GM21447 (cell line): ENCODE results near the gene FOXO3.

Experiments
- ATAC-seq: cut with Tn5 transposase; IDR thresholded peaks from one replicate; pipeline ENCODE4 v1.9.1; 2021; ENCODE audit not compliant: unreplicated experiment

The FOXO3 gene

DNA sequence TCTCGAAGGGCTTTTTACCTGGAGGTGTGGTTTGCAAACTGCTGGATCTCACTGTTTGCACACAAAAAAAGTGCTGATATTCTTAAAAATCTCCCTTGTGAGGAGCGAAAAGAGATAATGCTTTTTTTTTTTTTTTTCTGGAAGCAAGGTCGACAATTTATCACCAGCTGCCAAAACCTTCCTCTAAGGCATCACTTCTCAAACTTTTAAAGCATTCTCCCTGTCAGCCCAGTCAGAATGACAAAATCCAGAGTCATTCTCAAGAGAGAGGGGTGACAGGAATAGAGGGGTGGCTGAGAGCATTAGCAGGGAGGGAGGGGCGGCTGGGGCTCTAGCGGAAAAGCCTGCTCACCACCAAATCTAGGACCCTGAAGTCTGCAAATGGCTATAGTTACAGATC, 150.4 kb downstream of the FOXO3 start:
- ATAC-seq = no peak

DNA sequence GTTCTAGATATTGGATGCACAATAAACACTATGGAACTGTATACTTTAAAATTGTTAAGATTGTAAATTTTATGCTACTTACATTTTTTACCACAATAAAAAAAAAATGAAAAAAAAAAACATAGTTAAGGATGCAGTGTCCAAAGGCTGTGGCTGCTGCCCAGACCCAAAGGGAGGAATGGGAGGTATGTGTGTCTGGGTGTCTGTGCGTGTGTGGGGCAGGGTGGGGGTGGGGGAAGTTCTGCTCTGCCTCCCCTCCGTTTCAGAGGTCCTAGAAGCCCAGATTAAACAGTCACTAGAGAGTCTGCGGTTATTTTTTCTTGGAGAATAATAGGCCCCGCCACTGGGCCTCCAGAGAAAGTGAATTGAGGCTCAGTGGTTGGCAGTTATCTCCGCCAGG, 151.1 kb downstream of the FOXO3 start:
- ATAC-seq = no peak

DNA sequence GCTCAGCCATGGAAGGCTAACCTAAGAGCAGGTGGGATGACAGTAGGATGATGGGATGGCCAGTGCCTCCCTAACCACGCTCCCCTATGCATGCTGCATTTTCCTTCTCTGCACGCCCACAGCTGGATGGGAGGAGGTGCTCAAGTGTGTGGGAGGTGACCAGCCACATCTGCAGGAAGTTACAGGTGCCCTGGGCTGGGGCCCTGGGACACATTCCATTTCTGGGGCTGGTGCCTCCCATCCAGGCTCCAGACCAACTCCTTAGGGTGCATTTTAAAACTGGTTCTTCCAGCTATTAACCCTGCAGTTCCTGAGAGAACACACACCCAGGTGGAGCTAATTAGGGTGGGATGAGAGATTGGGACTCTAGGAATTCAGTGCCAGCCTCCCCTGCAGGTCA, 152.2 kb downstream of the FOXO3 start:
- no peak for ATAC-seq

DNA sequence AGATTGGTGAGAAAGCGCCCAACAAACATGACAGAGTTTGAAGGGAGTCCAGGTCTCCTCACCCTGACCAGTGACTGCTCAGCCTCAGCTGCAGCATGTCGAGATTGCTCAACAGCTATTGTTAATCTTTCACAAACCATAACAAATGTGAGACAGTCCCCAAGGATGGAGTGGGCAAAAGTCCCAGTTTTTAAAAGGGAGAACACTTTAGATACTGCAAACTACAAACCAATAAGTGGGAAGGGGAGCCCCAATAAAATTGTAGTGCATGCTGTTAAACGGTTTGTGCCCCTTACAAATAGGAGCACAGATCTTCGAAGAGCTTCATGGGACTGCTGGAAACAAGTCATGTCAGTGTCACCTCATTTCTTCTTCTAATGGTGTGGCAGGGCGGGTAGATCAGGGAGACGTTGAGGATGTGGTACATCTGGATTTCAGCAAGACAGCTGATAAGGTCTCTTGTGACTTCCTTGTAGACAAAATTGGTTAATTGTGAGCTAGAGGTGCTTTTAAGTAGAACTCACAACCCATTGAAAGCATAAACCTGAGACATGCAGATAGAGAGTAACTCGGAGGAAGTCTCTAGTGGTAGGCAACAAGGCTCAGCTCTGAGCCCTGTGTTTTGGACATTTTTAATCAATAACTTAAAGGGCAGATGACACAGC, 153.5 kb downstream of the FOXO3 start:
- ATAC-seq = no peak

DNA sequence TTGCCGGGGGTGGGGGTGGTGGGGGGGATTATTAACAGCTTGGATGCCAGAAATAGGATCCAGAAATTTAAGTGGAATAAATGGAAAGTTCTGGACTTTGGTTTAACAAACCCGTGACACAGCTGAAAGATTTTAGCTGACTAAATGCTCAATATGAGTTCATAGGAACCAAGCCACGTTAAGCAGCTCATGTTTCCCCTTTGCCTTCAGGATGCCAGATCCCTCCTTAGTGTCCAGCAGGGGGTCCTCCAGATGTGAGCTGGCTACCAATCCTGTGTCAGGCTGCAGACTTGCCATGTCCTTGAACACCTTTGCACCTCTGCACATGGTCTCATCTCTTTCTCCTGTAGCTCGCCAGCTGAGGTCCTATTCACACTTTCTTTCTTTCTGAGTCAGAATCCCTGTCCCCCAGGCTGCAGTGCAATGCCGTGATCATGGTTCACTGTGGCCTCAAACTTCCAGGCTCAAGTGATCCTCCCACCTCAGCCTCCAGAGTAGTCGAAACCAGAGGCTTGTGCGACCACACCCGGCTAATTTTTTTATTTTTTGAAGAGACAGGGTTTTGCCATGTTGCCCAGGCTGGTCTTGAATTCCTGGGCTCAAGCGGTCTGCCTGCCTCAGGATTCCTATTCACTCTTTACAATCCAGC, 154.2 kb downstream of the FOXO3 start:
- no peak for ATAC-seq

DNA sequence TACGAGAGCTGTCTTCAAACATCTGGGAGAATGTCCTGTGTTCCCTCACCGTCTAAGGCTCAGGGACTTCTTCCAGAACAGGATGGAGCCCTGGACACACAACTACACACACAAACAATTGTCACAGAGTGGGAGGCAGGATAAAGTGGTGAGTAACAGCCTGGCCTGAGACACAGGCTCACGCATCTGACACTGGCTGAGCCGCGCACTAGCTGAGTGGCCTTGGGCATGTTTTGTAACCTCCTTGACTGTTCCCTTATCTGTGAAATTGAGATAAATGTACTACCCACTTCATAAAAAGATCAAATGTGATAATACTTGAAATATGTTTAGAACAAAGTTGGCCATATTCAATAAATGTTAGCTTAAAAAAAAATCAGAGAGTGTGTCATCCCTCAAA, 155.1 kb downstream of the FOXO3 start:
- ATAC-seq = no peak

DNA sequence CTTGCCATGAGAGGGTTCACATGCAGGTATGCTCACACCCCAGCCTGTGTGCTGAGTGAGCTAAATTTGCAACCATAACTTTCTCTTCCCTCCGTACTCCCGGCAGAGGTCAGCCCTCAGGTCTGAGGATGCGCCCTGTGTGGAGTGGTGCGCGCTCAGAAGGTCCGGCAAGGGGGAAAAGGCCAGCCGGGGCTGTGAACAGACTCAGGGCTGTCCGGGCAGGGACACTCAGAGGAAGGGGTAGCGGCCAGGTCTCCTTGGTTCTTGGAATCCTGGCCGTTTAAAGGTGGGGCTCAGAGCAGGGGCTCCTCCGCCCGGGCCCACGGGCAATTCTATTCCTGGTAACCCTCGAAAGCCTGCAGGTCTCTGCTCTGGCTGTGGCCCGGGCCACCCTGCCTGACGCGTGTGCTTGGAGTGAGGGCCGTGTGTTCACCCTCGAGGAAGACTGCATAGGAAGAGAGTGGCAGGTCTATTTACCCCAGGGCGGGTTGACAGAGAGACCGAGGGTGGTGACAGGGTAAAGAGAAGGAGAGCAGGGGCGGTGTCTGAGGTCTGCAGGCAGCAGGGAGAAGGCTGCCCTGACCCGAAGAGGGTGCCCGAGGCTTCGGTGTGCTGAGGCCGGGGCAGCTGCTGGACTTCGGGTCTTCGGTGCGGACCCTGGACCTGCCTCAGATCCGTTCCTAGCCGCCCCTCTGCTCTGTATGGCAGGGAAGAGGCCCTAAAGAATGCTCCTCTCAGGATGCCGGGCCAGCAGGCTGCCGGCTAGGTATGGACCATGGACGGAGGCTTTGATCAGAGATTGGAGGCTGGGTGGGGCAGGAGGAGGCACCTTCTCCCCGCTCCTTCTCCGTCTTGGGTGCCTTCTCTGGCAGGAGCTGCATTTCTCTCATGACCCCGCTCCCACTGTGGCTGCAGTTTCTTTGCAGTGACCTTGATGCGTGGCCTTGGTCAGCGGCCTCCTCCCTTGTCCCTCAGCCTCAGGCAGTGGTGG, 156.4 kb downstream of the FOXO3 start:
- no peak for ATAC-seq

DNA sequence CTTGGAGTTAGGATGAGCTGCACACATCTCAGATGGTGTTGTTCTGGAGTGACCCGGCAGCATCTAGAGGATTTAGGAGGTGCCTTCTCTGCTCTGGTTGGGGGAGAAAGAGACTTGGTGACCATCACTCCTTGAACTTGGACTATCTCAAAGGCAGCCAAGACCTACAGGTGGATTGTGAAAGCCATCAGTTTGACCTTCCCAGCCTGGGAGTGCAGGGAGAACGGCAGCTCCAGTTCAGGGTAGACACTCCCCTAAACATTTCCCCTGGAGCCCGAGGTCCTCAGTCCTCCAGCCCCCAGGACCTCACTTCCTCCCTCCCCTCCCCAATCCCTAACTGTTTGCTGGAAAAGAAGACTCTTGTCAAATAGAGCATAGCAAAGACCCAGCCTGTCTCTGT, 158.8 kb downstream of the FOXO3 start:
- no peak for ATAC-seq

DNA sequence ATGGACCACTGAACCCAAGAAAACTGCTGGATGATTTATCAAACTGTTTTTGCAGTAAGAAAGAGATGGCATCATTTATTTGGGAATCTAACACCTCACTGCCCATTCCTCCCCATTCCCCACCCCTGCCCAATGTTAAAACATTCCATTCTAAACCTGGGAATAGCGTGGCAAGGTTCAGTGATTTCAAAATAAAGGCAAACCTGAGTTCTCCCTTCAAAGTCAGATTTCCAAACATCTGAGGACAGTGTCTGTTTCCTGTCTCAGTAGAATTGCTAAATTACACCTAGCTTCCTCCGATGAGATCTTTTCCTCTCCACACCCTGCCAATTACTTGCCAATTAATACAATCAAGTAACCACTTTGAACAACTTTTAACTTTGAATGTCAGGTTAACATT, 160.1 kb downstream of the FOXO3 start:
- ATAC-seq = no peak

DNA sequence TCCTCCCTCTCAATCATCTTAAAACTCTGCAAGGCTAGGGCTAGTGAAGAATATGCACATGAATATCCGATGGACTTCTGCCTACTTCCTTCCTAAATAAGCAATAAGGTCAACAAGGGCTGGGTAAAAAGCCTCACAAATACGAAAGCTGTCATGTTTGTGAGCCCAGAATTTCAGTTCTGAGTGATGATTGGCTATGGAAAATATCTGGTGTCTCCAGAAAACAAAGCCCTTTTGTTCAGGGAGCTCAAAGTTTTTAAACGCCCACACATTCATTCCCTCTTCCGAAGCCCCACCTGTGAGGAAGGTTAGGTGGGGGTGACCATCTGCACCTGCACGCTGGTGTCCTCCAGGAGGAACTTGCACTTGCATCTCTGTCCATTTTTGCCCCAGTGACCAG, 160.6 kb downstream of the FOXO3 start:
- ATAC-seq = no peak

DNA sequence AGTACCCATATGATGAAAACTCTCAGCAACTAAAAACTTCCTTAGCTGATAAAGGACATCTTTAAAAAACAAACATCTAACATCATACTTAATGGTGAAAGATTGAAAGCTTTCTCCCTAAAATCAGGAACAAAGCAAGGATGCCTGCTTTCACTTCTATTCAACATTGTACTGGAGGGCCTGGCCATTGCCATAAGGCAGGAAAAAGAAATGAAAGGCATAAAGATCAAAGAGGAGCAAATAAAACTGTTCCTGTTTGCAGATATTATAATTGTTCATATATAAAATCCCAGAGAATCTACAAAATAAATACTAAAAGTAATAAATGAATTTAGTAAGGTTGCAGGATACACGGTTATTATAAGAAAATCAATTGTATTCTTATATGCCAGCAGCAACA, 162.9 kb downstream of the FOXO3 start:
- ATAC-seq = no peak

DNA sequence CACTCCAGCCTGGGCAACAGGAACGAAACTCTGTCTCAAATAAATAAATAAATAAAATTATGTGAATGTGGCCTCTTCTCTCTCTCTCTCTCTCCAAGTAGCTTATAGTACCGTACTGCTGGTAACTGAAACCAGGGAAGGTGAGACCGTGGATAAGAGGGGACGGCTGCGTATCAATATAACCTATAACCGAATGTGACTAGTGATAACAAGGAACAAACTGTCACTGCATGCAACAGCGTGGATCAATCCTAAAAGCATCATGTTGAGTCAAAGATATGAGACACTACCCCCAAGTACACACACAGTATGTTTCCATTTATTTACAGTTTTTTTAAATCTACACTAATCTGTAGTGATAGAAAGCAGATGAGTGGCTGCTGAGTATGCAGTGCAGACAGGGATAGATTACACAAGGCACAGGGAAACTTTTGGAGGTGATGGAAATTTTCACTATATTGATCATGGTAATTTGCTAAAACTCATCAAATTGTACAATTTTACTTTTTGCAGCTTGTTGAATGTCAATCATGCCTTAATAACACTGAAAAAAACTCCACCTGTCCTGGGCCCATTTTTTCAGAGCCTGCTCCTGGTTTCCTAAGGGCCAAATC, 166.1 kb downstream of the FOXO3 start:
- ATAC-seq = no peak

DNA sequence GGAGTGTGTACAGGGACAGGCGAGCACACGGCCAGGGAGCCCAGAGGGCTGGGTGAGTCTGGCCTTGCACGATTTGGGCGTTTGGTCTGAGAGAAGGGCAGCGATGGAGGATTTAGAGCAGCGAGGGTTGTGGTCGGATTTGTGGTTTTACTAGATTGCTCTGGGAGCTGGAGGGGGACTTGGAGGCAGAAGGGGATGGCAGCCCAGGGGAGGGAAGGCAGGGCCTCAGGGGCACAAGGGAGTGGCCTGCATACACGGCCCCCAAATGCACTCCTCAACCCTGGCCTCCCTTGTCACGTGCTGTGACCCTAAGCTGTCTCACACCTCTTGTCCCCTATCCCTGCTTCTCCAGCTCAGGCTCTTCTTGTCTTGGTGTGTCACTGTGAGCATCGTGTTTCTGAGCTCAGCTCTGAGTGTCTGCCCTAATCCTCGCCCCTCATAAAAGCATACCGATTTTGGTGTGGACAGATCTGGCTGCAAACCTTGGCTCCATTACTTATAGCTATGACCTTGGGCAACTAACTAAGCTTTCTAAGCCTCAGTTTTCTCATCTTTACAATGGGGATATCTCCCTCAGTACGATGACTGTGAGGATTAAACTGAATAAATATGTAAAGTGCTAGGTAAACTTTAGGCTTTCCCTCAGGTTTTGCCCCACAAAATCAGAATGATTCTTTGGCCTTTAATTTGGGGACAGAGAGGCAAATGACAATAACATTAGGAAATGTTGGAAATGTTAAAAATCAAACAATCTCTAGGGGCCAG, 167.4 kb downstream of the FOXO3 start:
- ATAC-seq = no peak

DNA sequence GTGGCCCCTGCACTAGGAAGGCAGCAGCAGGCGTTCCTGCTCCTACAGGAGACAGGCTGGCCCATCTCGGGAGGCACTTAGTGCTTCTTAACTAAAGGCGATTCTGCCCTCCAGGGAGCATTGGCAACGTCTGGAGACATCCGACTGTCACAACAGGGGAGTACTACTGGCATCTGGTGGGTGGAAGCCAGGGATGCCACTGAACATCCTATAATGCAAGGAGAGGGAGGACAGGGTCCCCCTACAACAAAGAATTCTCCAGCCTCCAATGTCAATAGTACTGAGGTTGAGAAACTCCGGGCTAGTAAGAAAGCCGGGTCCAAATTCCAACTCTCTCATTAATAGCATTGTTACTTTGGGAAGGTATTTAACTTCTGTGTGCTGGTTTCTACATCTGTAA, 168.1 kb downstream of the FOXO3 start:
- no peak for ATAC-seq

DNA sequence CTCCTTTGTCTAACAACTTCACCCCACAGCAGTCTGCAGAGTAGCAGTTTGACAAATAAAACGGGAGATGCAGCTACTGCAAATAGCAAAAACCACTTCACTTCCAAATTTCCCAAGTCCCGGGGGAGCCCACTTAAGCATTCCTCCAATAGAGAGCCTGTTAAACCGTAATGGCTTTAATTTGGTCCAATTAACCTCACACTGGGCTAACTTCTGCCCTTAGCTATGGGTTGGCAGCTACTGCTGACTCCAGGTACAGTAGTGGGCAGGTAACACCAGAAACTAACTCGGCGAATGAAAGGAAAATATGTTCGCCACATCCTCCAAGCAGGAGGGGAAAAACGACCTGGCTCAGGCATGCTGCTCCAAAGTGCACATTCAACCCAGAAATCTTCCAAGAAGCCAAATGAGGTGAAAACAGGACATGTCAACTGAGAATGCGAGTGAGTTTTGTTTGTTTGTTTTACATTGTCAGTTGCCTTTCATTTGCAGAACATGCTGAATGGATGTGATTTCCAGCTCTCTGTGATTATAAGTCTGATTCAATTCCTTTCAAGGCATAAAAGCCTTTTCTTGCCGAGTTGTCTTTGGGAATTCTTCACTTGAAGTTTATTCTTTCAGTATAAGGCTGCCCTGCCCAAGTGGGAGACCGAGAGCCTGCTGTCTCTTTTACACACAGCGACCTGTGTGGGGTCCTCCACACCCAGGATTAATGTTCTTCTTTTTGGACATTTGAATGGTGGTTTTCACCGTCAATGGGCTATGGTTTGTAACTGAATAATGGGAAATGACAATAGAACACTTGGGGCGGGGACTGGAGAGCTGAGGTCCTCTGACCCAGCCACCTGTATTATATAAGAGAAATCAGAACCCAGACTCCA, 170.2 kb downstream of the FOXO3 start:
- no peak for ATAC-seq

DNA sequence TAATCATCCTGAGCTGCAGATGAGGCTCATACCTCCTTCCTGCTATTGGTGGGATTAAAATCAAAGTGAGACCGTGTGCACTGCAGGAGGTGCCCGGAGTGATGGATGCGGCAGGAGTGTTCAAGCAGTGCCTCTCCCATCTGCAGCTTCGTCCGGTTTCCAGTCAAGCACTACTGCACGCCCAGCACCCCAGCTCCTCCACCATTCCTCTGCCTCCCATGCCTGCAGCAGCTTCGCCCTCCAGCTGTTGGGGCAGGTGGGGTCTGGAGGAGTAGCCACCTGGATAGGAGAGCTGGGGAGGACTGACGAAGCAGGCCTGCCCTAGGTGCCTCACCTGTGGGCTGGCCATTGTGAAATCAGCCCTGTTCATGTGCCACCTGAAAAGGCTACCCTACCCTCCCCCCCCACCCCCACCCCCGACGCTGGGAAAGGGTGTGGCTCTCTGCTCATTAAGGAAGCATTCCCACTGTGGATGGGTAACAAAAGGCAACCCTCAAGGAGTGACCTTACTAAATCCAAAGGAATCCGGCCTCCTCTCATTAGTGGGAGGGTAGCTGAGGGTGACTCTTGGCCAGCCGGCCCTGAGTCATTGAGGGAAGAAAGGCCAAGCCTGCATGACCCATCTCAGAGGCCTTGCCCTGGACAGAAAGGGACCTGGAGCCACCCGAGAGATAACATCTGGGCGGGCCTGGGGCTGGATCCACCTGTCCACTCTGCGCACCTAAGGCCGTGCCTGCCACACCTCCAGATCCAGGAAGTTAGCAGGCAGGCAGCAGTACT, 171.6 kb downstream of the FOXO3 start:
- no peak for ATAC-seq

DNA sequence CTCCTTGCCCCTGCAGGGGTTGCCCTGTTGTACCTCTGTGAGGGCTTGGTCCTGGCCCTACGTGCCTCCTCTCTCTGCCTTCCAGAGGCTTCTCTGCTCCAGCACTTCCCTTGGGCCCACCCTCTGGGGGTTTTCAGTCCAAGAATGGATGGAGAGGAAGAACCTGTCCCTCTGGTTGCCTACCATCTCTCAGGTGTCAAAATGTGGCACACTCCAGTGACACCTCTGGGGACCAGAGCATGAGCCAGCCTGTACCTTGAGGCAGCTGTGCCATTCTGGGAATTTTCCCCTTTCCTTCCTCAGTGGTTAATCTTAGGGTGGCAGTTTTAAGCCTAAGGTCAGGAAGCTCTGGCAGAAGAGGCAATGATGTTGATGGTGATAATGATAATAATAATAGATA, 172.3 kb downstream of the FOXO3 start:
- no peak for ATAC-seq

DNA sequence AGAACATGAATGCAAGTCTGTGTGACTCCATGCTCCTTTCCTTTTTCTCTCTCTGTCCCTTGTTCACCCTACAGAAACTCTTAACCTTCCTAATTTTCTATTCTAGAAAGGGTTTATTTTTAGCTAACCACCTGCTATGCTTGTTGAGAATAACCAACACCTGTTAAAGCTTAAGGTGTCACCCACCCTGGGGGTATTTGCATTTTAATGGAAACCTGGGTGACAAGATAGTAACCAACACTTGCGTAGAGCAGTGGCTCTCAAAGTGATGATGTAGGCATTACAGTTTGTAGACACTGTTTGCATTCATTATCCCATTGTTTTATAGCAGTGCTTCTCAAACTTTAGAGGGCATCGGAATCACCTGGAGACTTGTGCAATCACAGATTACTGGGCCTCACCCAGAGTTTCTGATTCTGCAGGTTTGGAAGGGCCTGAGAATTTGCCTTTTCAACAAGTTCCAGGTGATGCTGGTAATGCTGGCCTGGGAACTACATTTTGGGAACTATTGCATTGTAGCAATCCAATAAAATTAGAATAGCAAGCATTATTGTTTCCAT, 173.1 kb downstream of the FOXO3 start:
- no peak for ATAC-seq
